ES-I3 (cell line): ENCODE results near the gene C3orf22.

ENCODE experiments used
- H3K36me3 ChIP-seq: 2 replicates; pipeline ENCODE4 v1.6.1; 2013; ENCODE audit warnings: mild to moderate bottlenecking, low read length, control low read depth, moderate library complexity; ENCODE audit not compliant: insufficient read depth
- H3K4me1 ChIP-seq: 2 replicates; pipeline ENCODE4 v1.6.1; 2013; ENCODE audit warnings: mild to moderate bottlenecking, control low read depth, low read length; ENCODE audit not compliant: insufficient read depth
- H3K9ac ChIP-seq: 2 replicates; pipeline ENCODE4 v1.6.1; 2013; ENCODE audit warnings: low read depth, mild to moderate bottlenecking, low read length, moderate library complexity
- H3K9me3 ChIP-seq: 2 replicates; pipeline ENCODE4 v1.6.1; 2013; ENCODE audit warnings: mild to moderate bottlenecking, low read length, moderate library complexity; ENCODE audit not compliant: control insufficient read depth, insufficient read depth

Gene C3orf22

GRCh38 chr3:126521122-126521891 lies 37.4 kb downstream of the C3orf22 start:
- Histone ChIP-seq H3K4me1 (no peaks in the 10 kb centered on the region; the same call in 1 of the 2 replicates), H3K9ac (no peak overlapping the region), H3K36me3 (no peaks in the 10 kb centered on the region), H3K9me3 (no peaks in the 10 kb centered on the region)

GRCh38 chr3:126519506-126520455 lies 39.0 kb downstream of the C3orf22 start:
- Histone ChIP-seq H3K4me1 (no peaks in the 10 kb centered on the region; the same call in 1 of the 2 replicates), H3K9me3 (no peaks in the 10 kb centered on the region), H3K36me3 (no peaks in the 10 kb centered on the region), H3K9ac (no peak overlapping the region)

- H3K4me1 ChIP-seq, result no peaks in the 10 kb centered on the region
- no peaks in the 10 kb centered on the region for H3K9me3 ChIP-seq
- no peaks in the 10 kb centered on the region for H3K36me3 ChIP-seq
- no peak overlapping the region for H3K9ac ChIP-seq
These were observed 40.0 kb downstream of the C3orf22 start for GRCh38 chr3:126518779-126519177.

GRCh38 chr3:126517986-126518778 lies 40.5 kb downstream of the C3orf22 start:
- no peaks in the 10 kb centered on the region for H3K9me3 ChIP-seq
- no peaks in the 10 kb centered on the region for H3K4me1 ChIP-seq
- no peaks in the 10 kb centered on the region for H3K36me3 ChIP-seq
- no peak overlapping the region for H3K9ac ChIP-seq

- H3K9ac ChIP-seq, result no peak within 1 kb of the TSS
- H3K36me3 ChIP-seq, result no peaks in the 10 kb centered on the region
- no peaks in the 10 kb centered on the region for H3K4me1 ChIP-seq
These were observed 41.3 kb downstream of the C3orf22 start, which contains the start of gene UROC1 for GRCh38 chr3:126517291-126517951. UROC1 (minus strand) TSS chr3:126517773; CDS start chr3:126517719, 54 bp downstream.

GRCh38 chr3:126516936-126517290 lies 41.8 kb downstream of the C3orf22 start:
- Histone ChIP-seq H3K36me3 (no peaks in the 10 kb centered on the region), H3K9ac (no peak overlapping the region), H3K9me3 (no peaks in the 10 kb centered on the region), H3K4me1 (no peaks in the 10 kb centered on the region)

More at GRCh38 chr3:126517291-126517951, 41.3 kb downstream of the C3orf22 start, which contains the start of gene UROC1:
- H3K9me3 ChIP-seq, result no peaks in the 10 kb centered on the region

- Histone ChIP-seq H3K4me1 (no peaks in the 10 kb centered on the region), H3K9me3 (no peaks in the 10 kb centered on the region), H3K9ac (no peak overlapping the region), H3K36me3 (no peaks in the 10 kb centered on the region)
These were observed 42.4 kb downstream of the C3orf22 start for GRCh38 chr3:126516152-126516935.

- Histone ChIP-seq H3K9ac (no peak overlapping the region), H3K4me1 (no peaks in the 10 kb centered on the region), H3K9me3 (no peaks in the 10 kb centered on the region)
These were observed 43.5 kb downstream of the C3orf22 start for GRCh38 chr3:126515066-126515706.

GRCh38 chr3:126514161-126514560 lies 44.6 kb downstream of the C3orf22 start:
- Histone ChIP-seq H3K9me3 (no peaks in the 10 kb centered on the region), H3K4me1 (no peaks in the 10 kb centered on the region), H3K9ac (no peak overlapping the region), H3K36me3 (no peaks in the 10 kb centered on the region)

More at GRCh38 chr3:126515066-126515706, 43.5 kb downstream of the C3orf22 start:
- no peaks in the 10 kb centered on the region for H3K36me3 ChIP-seq

GRCh38 chr3:126512916-126513650 lies 45.6 kb downstream of the C3orf22 start:
- no peak overlapping the region for H3K9ac ChIP-seq
- H3K9me3 ChIP-seq, result no peaks in the 10 kb centered on the region
- H3K4me1 ChIP-seq, result no peaks in the 10 kb centered on the region
- H3K36me3 ChIP-seq, result no peaks in the 10 kb centered on the region

GRCh38 chr3:126512026-126512425 lies 46.7 kb downstream of the C3orf22 start:
- Histone ChIP-seq H3K4me1 (no peaks in the 10 kb centered on the region), H3K9ac (no peak overlapping the region), H3K36me3 (no peaks in the 10 kb centered on the region), H3K9me3 (no peaks in the 10 kb centered on the region)

- no peaks in the 10 kb centered on the region for H3K36me3 ChIP-seq
- H3K9me3 ChIP-seq, result no peaks in the 10 kb centered on the region
- H3K4me1 ChIP-seq, result no peaks in the 10 kb centered on the region
- H3K9ac ChIP-seq, result no peak overlapping the region
These were observed 47.4 kb downstream of the C3orf22 start for GRCh38 chr3:126511291-126511690.
